Measurements from ENCODE around the gene POLR1G. TPM values are rescaled to one million over a fixed set of nuclear protein-coding genes. Genes with fewer than 3 reads are reported as not detected.

The POLR1G gene
- total and polyA plus RNA-seq, 9 of the 15 experiments (the other 6 are each of a cell fraction or from before 2014, with no cell fraction given) = 3.0 to 50.1 (median 27.4) TPM

DNA sequence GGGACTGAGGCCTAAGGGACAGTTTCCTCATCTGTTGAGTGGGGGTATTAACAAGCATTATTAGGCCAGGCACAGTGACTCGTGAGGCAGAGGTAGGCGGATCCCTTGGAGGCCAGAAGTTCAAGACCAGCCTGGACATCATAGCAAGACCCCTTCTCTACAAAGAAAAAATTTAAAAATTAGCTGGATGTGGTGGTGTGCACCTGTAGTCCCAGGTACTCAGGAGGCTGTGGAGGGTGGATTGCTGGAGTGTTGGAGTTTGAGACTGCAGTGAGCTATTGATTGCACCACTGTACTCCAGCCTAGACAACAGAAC is 50.0 kb downstream of the POLR1G start (continued):
- TF ChIP-seq, protein P1, sequence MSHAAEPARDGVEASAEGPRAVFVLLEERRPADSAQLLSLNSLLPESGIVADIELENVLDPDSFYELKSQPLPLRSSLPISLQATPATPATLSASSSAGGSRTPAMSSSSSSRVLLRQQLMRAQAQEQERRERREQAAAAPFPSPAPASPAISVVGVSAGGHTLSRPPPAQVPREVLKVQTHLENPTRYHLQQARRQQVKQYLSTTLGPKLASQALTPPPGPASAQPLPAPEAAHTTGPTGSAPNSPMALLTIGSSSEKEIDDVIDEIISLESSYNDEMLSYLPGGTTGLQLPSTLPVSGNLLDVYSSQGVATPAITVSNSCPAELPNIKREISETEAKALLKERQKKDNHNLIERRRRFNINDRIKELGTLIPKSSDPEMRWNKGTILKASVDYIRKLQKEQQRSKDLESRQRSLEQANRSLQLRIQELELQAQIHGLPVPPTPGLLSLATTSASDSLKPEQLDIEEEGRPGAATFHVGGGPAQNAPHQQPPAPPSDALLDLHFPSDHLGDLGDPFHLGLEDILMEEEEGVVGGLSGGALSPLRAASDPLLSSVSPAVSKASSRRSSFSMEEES (CRISPR knock-in tag; IDR thresholded peaks at IDR 0.05) = no peak
- TF ChIP-seq, protein P2, sequence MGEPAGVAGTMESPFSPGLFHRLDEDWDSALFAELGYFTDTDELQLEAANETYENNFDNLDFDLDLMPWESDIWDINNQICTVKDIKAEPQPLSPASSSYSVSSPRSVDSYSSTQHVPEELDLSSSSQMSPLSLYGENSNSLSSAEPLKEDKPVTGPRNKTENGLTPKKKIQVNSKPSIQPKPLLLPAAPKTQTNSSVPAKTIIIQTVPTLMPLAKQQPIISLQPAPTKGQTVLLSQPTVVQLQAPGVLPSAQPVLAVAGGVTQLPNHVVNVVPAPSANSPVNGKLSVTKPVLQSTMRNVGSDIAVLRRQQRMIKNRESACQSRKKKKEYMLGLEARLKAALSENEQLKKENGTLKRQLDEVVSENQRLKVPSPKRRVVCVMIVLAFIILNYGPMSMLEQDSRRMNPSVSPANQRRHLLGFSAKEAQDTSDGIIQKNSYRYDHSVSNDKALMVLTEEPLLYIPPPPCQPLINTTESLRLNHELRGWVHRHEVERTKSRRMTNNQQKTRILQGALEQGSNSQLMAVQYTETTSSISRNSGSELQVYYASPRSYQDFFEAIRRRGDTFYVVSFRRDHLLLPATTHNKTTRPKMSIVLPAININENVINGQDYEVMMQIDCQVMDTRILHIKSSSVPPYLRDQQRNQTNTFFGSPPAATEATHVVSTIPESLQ (CRISPR knock-in tag; IDR thresholded peaks at IDR 0.05) = no peak
- no peak for TF ChIP-seq PHF8 (IDR thresholded peaks at IDR 0.05; ENCODE audit: borderline replicate concordance, low read length)
- TF ChIP-seq TBL1XR1 (IDR thresholded peaks at IDR 0.05; ENCODE audit: low read length in 2 of 2) = 0 out of 4 replicates have a peak, but pooled peaks of 1 of the 2 experiments have one; percentile 28
- TF ChIP-seq CBX5 (IDR thresholded peaks at IDR 0.05; ENCODE audit: borderline replicate concordance, low read depth) = no peak
- peak; percentile 80 for TF ChIP-seq BCOR (IDR thresholded peaks at IDR 0.05)
- no peak for TF ChIP-seq FOXK2 (conservative IDR thresholded peaks at IDR 0.05 in 1 of 2, IDR thresholded peaks at IDR 0.05 in 1 of 2; ENCODE audit: low read depth in 2 of 2)
- TF ChIP-seq CREM (IDR thresholded peaks at IDR 0.05; ENCODE audit: low read depth) = no peak
- TF ChIP-seq, protein P3, sequence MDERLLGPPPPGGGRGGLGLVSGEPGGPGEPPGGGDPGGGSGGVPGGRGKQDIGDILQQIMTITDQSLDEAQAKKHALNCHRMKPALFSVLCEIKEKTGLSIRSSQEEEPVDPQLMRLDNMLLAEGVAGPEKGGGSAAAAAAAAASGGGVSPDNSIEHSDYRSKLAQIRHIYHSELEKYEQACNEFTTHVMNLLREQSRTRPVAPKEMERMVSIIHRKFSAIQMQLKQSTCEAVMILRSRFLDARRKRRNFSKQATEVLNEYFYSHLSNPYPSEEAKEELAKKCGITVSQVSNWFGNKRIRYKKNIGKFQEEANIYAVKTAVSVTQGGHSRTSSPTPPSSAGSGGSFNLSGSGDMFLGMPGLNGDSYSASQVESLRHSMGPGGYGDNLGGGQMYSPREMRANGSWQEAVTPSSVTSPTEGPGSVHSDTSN (CRISPR knock-in tag; IDR thresholded peaks at IDR 0.05; ENCODE audit: low read depth) = no peak
- TF ChIP-seq, protein P3 (tag; conservative IDR thresholded peaks at IDR 0.05; ENCODE audit: low read depth) = no peak

All from K562 (cell line).